WTC11 (cell line): ENCODE data around the gene CSNK2A1. TPM values are rescaled to one million over a fixed set of nuclear protein-coding genes. Genes with fewer than 3 reads are reported as not detected.
"Not testable (repeated sequence)": the region's sequence is repeated elsewhere in the genome, so short reads cannot be mapped to it uniquely, and the experiment has no call there.

Experiments used
- ATAC-seq: fragments of 200-7000 bp; cut with Tn5 transposase; 2 replicates; pipeline ENCODE4 v1.10.0; 2021; ENCODE audit warnings: mild to moderate bottlenecking, moderate library complexity
- CTCF ChIA-PET: fragments of 300-600 bp; sonication (Branson Sonifier 250); formaldehyde crosslinking; loops from one replicate; lab custom pipeline; 2021; ENCODE audit warnings: antibody characterized with exemption; lab: Charles Lee
- POLR2A ChIA-PET: fragments of 350-600 bp; sonication (Branson Sonifier 250); formaldehyde crosslinking; loops from one replicate; lab custom pipeline; 2021; ENCODE audit warnings: antibody characterized with exemption; lab: Charles Lee
- DNase-seq: peaks from one replicate; pipeline ENCODE4 v3.0.0; 2021; ENCODE audit warnings: low spot score
- H3K27ac Mint-ChIP-seq: 2 replicates; pipeline ENCODE4 v1.8.0; 2021; ENCODE audit warnings: mixed read lengths
- H3K27me3 Mint-ChIP-seq: 2 replicates; pipeline ENCODE4 v1.8.0; 2021; ENCODE audit warnings: low read depth, mild to moderate bottlenecking, moderate library complexity, mixed read lengths
- H3K36me3 Mint-ChIP-seq: 2 replicates; pipeline ENCODE4 v1.8.0; 2021; ENCODE audit warnings: mixed read lengths
- H3K4me1 Mint-ChIP-seq: 2 replicates; pipeline ENCODE4 v1.8.0; 2022; ENCODE audit warnings: mixed read lengths
- H3K4me3 Mint-ChIP-seq: 2 replicates; pipeline ENCODE4 v1.8.0; 2021; ENCODE audit warnings: mild to moderate bottlenecking, moderate library complexity, mixed read lengths
- H3K9me3 Mint-ChIP-seq: 2 replicates; pipeline ENCODE4 v1.8.0; 2021; ENCODE audit warnings: mixed read lengths
- ATF2 ChIP-seq: sonication (generic); formaldehyde crosslinking; IDR thresholded peaks from 2 replicates; pipeline ENCODE4 v1.8.1; 2022; ENCODE audit warnings: low read depth, missing genetic modification reagents, borderline replicate concordance
- ESRRA ChIP-seq: sonication (generic); formaldehyde crosslinking; IDR thresholded peaks from 2 replicates; pipeline ENCODE4 v1.8.1; 2022; ENCODE audit warnings: mild to moderate bottlenecking, missing genetic modification reagents, borderline replicate concordance
- FOXP1 ChIP-seq: sonication (generic); formaldehyde crosslinking; IDR thresholded peaks from 2 replicates; pipeline ENCODE4 v1.8.0; 2022; ENCODE audit warnings: missing genetic modification reagents, mild to moderate bottlenecking, moderate library complexity, borderline replicate concordance
- GABPB1 ChIP-seq: sonication (generic); formaldehyde crosslinking; IDR thresholded peaks from 2 replicates; pipeline ENCODE4 v1.8.1; 2023; ENCODE audit warnings: mild to moderate bottlenecking, missing genetic modification reagents
- GRHL2 ChIP-seq: fragments of 250-450 bp; sonication (Bioruptor Pico); IDR thresholded peaks from 2 replicates; pipeline ENCODE4 v1.8.0; 2022; ENCODE audit warnings: mild to moderate bottlenecking, moderate library complexity; ENCODE audit not compliant: insufficient replicate concordance, severe bottlenecking
- SP1 ChIP-seq: sonication (generic); formaldehyde crosslinking; conservative IDR thresholded peaks from 2 replicates; pipeline ENCODE4 v1.8.1; 2022; ENCODE audit warnings: missing genetic modification reagents
- TEAD4 ChIP-seq: sonication (generic); formaldehyde crosslinking; IDR thresholded peaks from 2 replicates; pipeline ENCODE4 v1.8.0; 2022; ENCODE audit warnings: mild to moderate bottlenecking, missing genetic modification reagents
- ZNF138 ChIP-seq: sonication (generic); formaldehyde crosslinking; conservative IDR thresholded peaks from 2 replicates; pipeline ENCODE4 v1.8.1; 2022; ENCODE audit warnings: mild to moderate bottlenecking, moderate library complexity, missing genetic modification reagents
- total RNA-seq: library from RNA; stranded (reverse); gene quantifications from 3 replicates; pipeline ENCODE4 v1.2.3, GENCODE V29; 2021
- TF ChIP-seq, protein P1 (sequence below): sonication (generic); formaldehyde crosslinking; IDR thresholded peaks from 2 replicates; pipeline ENCODE4 v1.8.0; 2022; ENCODE audit warnings: mild to moderate bottlenecking, missing genetic modification reagents
- TF ChIP-seq, protein P2 (sequence below): fragments of 200-600 bp; IDR thresholded peaks from 2 replicates; pipeline ENCODE4 v1.8.0; 2022; ENCODE audit warnings: antibody characterized with exemption
- TF ChIP-seq, protein P3 (sequence below): sonication (generic); formaldehyde crosslinking; IDR thresholded peaks from 2 replicates; pipeline ENCODE4 v1.8.0; 2022; ENCODE audit warnings: mild to moderate bottlenecking, missing genetic modification reagents
- TF ChIP-seq, protein P4 (sequence below): sonication (generic); formaldehyde crosslinking; conservative IDR thresholded peaks from 2 replicates; pipeline ENCODE4 v1.8.1; 2023; ENCODE audit warnings: mild to moderate bottlenecking, low read depth, missing genetic modification reagents, moderate library complexity

The CSNK2A1 gene
- total RNA-seq, 1 experiment from 2014 or later: 235 TPM

GRCh38 chr20:479487-479886, 64.1 kb downstream of the CSNK2A1 start (continued):
- TF ChIP-seq, protein P1, sequence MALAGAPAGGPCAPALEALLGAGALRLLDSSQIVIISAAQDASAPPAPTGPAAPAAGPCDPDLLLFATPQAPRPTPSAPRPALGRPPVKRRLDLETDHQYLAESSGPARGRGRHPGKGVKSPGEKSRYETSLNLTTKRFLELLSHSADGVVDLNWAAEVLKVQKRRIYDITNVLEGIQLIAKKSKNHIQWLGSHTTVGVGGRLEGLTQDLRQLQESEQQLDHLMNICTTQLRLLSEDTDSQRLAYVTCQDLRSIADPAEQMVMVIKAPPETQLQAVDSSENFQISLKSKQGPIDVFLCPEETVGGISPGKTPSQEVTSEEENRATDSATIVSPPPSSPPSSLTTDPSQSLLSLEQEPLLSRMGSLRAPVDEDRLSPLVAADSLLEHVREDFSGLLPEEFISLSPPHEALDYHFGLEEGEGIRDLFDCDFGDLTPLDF (CRISPR knock-in tag): no peak

GRCh38 chr20:478949-479429, 64.6 kb downstream of the CSNK2A1 start:
- H3K9me3 Mint-ChIP-seq: peaks cover 3% of the 10 kb centered on the region; the same call in 1 of the 2 replicates
- no peaks in the 10 kb centered on the region for H3K4me1 Mint-ChIP-seq
- H3K27ac Mint-ChIP-seq: no peak overlapping the region
- ChIA-PET POLR2A (no interaction called here), CTCF (no interaction called here)
- no peak for DNase-seq
- no peak overlapping the region for H3K4me3 Mint-ChIP-seq
- H3K36me3 Mint-ChIP-seq: peaks cover 56% of the 10 kb centered on the region
- H3K27me3 Mint-ChIP-seq: no peaks in the 10 kb centered on the region
- TF ChIP-seq, protein P2, sequence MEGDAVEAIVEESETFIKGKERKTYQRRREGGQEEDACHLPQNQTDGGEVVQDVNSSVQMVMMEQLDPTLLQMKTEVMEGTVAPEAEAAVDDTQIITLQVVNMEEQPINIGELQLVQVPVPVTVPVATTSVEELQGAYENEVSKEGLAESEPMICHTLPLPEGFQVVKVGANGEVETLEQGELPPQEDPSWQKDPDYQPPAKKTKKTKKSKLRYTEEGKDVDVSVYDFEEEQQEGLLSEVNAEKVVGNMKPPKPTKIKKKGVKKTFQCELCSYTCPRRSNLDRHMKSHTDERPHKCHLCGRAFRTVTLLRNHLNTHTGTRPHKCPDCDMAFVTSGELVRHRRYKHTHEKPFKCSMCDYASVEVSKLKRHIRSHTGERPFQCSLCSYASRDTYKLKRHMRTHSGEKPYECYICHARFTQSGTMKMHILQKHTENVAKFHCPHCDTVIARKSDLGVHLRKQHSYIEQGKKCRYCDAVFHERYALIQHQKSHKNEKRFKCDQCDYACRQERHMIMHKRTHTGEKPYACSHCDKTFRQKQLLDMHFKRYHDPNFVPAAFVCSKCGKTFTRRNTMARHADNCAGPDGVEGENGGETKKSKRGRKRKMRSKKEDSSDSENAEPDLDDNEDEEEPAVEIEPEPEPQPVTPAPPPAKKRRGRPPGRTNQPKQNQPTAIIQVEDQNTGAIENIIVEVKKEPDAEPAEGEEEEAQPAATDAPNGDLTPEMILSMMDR: peak; percentile 36
- TF ChIP-seq FOXP1 (CRISPR knock-in tag): no peak
- ATAC-seq: peak; percentile 49

GRCh38 chr20:478010-478948, 65.3 kb downstream of the CSNK2A1 start:
- Mint-ChIP-seq H3K9me3 (peaks cover 9% of the 10 kb centered on the region), H3K27ac (no peak overlapping the region), H3K36me3 (peaks cover 54% of the 10 kb centered on the region), H3K27me3 (peaks cover 4% of the 10 kb centered on the region), H3K4me1 (no peaks in the 10 kb centered on the region), H3K4me3 (no peak overlapping the region)
- TF ChIP-seq GABPB1 (CRISPR knock-in tag) (peak; percentile 57; the same call in 1 of the 2 replicates), ZNF138 (CRISPR knock-in tag) (no peak)
- DNase-seq (no peak), ATAC-seq (no peak)
- ChIA-PET POLR2A (no interaction called here), CTCF (interaction anchor here (0.6 kb wide), 1 partner anchor 9 kb away, joined by 5 read pairs; no protein-coding TSS in a partner anchor)

GRCh38 chr20:476561-477249, 66.9 kb downstream of the CSNK2A1 start:
- ATAC-seq, H3K4me1 Mint-ChIP-seq, H3K27ac Mint-ChIP-seq, DNase-seq, POLR2A ChIA-PET, H3K4me3 Mint-ChIP-seq: not testable (repeated sequence)
- TF ChIP-seq GABPB1 (CRISPR knock-in tag): 0 out of 2 replicates have a peak, but pooled peaks have one; percentile 29
- CTCF ChIA-PET: interaction anchor here (1.1 to 1.7 kb wide), 4 partner anchors 45 to 168 kb away, joined by 3 to 4 read pairs (median 4); partner anchors contain the start of gene CSNK2A1
- Mint-ChIP-seq H3K27me3 (peaks cover 12% of the 10 kb centered on the region), H3K36me3 (peaks cover 53% of the 10 kb centered on the region), H3K9me3 (peaks cover 25% of the 10 kb centered on the region)

GRCh38 chr20:475463-476357, 67.9 kb downstream of the CSNK2A1 start:
- Mint-ChIP-seq H3K4me3 (no peak overlapping the region), H3K27ac (no peak overlapping the region), H3K27me3 (peaks cover 22% of the 10 kb centered on the region), H3K4me1 (no peaks in the 10 kb centered on the region), H3K36me3 (peaks cover 51% of the 10 kb centered on the region), H3K9me3 (peaks cover 33% of the 10 kb centered on the region)
- TF ChIP-seq ATF2 (CRISPR knock-in tag) (no peak), GRHL2 (no peak), ESRRA (no peak), TEAD4 (CRISPR knock-in tag) (no peak), SP1 (CRISPR knock-in tag) (no peak)
- TF ChIP-seq, protein P3, sequence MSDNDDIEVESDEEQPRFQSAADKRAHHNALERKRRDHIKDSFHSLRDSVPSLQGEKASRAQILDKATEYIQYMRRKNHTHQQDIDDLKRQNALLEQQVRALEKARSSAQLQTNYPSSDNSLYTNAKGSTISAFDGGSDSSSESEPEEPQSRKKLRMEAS: no peak
- TF ChIP-seq, protein P4, sequence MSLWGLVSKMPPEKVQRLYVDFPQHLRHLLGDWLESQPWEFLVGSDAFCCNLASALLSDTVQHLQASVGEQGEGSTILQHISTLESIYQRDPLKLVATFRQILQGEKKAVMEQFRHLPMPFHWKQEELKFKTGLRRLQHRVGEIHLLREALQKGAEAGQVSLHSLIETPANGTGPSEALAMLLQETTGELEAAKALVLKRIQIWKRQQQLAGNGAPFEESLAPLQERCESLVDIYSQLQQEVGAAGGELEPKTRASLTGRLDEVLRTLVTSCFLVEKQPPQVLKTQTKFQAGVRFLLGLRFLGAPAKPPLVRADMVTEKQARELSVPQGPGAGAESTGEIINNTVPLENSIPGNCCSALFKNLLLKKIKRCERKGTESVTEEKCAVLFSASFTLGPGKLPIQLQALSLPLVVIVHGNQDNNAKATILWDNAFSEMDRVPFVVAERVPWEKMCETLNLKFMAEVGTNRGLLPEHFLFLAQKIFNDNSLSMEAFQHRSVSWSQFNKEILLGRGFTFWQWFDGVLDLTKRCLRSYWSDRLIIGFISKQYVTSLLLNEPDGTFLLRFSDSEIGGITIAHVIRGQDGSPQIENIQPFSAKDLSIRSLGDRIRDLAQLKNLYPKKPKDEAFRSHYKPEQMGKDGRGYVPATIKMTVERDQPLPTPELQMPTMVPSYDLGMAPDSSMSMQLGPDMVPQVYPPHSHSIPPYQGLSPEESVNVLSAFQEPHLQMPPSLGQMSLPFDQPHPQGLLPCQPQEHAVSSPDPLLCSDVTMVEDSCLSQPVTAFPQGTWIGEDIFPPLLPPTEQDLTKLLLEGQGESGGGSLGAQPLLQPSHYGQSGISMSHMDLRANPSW (CRISPR knock-in tag): no peak
- ATAC-seq (no peak), DNase-seq (no peak)
- POLR2A ChIA-PET: interaction anchor here (0.6 kb wide), 1 partner anchor 59 kb away, joined by 3 read pairs; no protein-coding TSS in a partner anchor
- CTCF ChIA-PET: interaction anchor here (1.5 to 1.7 kb wide), 3 partner anchors 44 to 121 kb away, joined by 3 to 4 read pairs (median 4); partner anchors contain the start of gene CSNK2A1
